ENCODE measurements around the gene GSC2. TPM values are rescaled to one million over a fixed set of nuclear protein-coding genes. Genes with fewer than 3 reads are reported as not detected.

GSC2 gene
- total and polyA plus RNA-seq, 11 donors, result not detected

- Histone ChIP-seq H3K27ac (no peak overlapping the region), H3K36me3 (peaks cover 0 to 10% (median 0%) of the 10 kb centered on the region in 9 donors), H3K9me3 (no peaks in the 10 kb centered on the region), H3K27me3 (no peaks in the 10 kb centered on the region), H3K4me1 (peaks cover 9 to 88% (median 68%) of the 10 kb centered on the region in 12 donors), H3K4me3 (no peak overlapping the region)
- 89 to 93% (median 91%) methylated on average over 3 to 4 of the region's 4 CpGs for WGBS, 4 donors
- DNase-seq (peak in 1 of 5 donors; percentile 8), ATAC-seq (no peak)
- intact Hi-C loops (cut with DNase I), result loop anchor here in 1 of 10 donors (10.0 kb wide), 1 partner anchor 64 kb away; no protein-coding TSS in a partner anchor
- TF ChIP-seq POLR2A (IDR thresholded peaks at IDR 0.05) (no peak), CTCF (IDR thresholded peaks at IDR 0.05) (no peak)
Measured at GRCh38 chr22:19118329-19118880, 31.7 kb downstream of the GSC2 start.

- 71 to 83% (median 75%) methylated on average over 9 of the region's 9 CpGs for WGBS, 4 donors
- Histone ChIP-seq H3K9me3 (no peaks in the 10 kb centered on the region), H3K4me1 (peaks cover 9 to 82% (median 66%) of the 10 kb centered on the region in 12 donors), H3K27ac (no peak overlapping the region), H3K36me3 (peaks cover 0 to 10% (median 0%) of the 10 kb centered on the region in 9 donors), H3K27me3 (no peaks in the 10 kb centered on the region), H3K4me3 (no peak overlapping the region)
- ATAC-seq, result no peak
- peak in 1 of 5 donors; percentile 9 for DNase-seq
- TF ChIP-seq CTCF (IDR thresholded peaks at IDR 0.05) (no peak), POLR2A (IDR thresholded peaks at IDR 0.05) (no peak)
- intact Hi-C loops (cut with DNase I), result loop anchor here in 1 of 10 donors (10.0 kb wide), 1 partner anchor 62 kb away; no protein-coding TSS in a partner anchor
Measured at GRCh38 chr22:19117111-19117512, 33.0 kb downstream of the GSC2 start.

GRCh38 chr22:19115628-19116027, 34.5 kb downstream of the GSC2 start:
- peak in 2 of 4 donors; percentile 27 to 58 for ATAC-seq
- H3K4me3 ChIP-seq, result no peak overlapping the region
- DNase-seq, result peak in 1 of 5 donors; percentile 16
- peaks cover 0 to 10% (median 0%) of the 10 kb centered on the region in 9 donors for H3K36me3 ChIP-seq
- no peaks in the 10 kb centered on the region for H3K27me3 ChIP-seq
- no peaks in the 10 kb centered on the region for H3K9me3 ChIP-seq
- WGBS, 4 donors, result 47 to 71% (median 62%) methylated on average over 2 to 4 of the region's 4 CpGs
- intact Hi-C loops (cut with DNase I), result loop anchor here in 1 of 10 donors (10.0 kb wide), 1 partner anchor 61 kb away; no protein-coding TSS in a partner anchor
- H3K4me1 ChIP-seq, result peaks cover 9 to 81% (median 58%) of the 10 kb centered on the region in 12 donors
- no peak overlapping the region for H3K27ac ChIP-seq
- TF ChIP-seq POLR2A (IDR thresholded peaks at IDR 0.05) (no peak), CTCF (IDR thresholded peaks at IDR 0.05) (no peak)

- WGBS, 4 donors, result 65 to 88% (median 71%) methylated on average over 3 to 4 of the region's 4 CpGs
- Histone ChIP-seq H3K27me3 (no peaks in the 10 kb centered on the region), H3K36me3 (peaks cover 0 to 10% (median 0%) of the 10 kb centered on the region in 9 donors), H3K4me3 (no peak overlapping the region), H3K27ac (no peak overlapping the region), H3K4me1 (peaks cover 9 to 79% (median 55%) of the 10 kb centered on the region in 12 donors), H3K9me3 (no peaks in the 10 kb centered on the region)
- intact Hi-C loops (cut with DNase I), result loop anchor here in 1 of 10 donors (10.0 kb wide), 1 partner anchor 60 kb away; no protein-coding TSS in a partner anchor
- DNase-seq (peak in 1 of 5 donors; percentile 25), ATAC-seq (peak in 3 of 4 donors; percentile 19 to 57 (median 29))
- TF ChIP-seq CTCF (IDR thresholded peaks at IDR 0.05), result no peak
- no peak for TF ChIP-seq POLR2A (IDR thresholded peaks at IDR 0.05)
Measured at GRCh38 chr22:19114984-19115552, 35.0 kb downstream of the GSC2 start.

Data from heart left ventricle (tissue), 16 donors.